Gastrocnemius medialis (tissue), 4 donors: ENCODE data around the gene DVL1. TPM values are rescaled to one million over a fixed set of nuclear protein-coding genes. Genes with fewer than 3 reads are reported as not detected.

Source experiments
- ATAC-seq, 2 donors: fragments of 150-250 bp; one replicate each; pipeline ENCODE4 v1.9.1; 2016
- DNase-seq, 2 donors: peaks; one replicate each; pipeline ENCODE4 v3.0.0-alpha.2; 2019
- H3K27ac ChIP-seq, 4 donors: fragments of 200-600 bp; sonication (generic); 1 replicate in 1 of 4; 2 replicates in 3 of 4; pipeline ENCODE4 v1.5.1; 2016 to 2018; ENCODE audit warnings: mild to moderate bottlenecking in 2 of 4, moderate library complexity in 1 of 4
- H3K27me3 ChIP-seq, 3 donors: fragments of 200-600 bp; sonication (generic) in 2 of 3; 1 replicate in 1 of 3; 2 replicates in 2 of 3; pipeline versions ENCODE4 v1.5.1 to v1.6.0; 2016 to 2019; ENCODE audit warnings: mild to moderate bottlenecking in 1 of 3, moderate library complexity in 1 of 3
- H3K36me3 ChIP-seq, 2 donors: fragments of 200-600 bp; sonication (generic) in 1 of 2; one replicate each; pipeline ENCODE4 v1.5.1; 2017 to 2018
- H3K4me1 ChIP-seq, 2 donors: fragments of 200-600 bp; sonication (generic) in 1 of 2; one replicate each; pipeline ENCODE4 v1.5.1; 2016 to 2017; ENCODE audit warnings: mild to moderate bottlenecking in 2 of 2
- H3K4me3 ChIP-seq, 4 donors: fragments of 200-600 bp; sonication (generic) in 3 of 4; 1 replicate in 1 of 4; 2 replicates in 3 of 4; pipeline ENCODE4 v1.5.1; 2016 to 2019; ENCODE audit warnings: mild to moderate bottlenecking in 2 of 4
- H3K9me3 ChIP-seq, 3 donors: fragments of 200-600 bp; sonication (generic) in 2 of 3; 1 replicate in 1 of 3; 2 replicates in 2 of 3; pipeline ENCODE4 v1.5.1; 2016 to 2019
- POLR2A ChIP-seq, 2 donors: fragments of 450-650 bp; IDR thresholded peaks; one replicate each; pipeline ENCODE4 v1.6.1; 2017; ENCODE audit warnings: antibody characterized with exemption in 2 of 2, mild to moderate bottlenecking in 2 of 2, moderate library complexity in 2 of 2
- in situ Hi-C, 4 donors: fragments of 200-750 bp; cut with MboI; loops; one replicate each; pipeline versions ENCODE4 v1.15.0 to v1.8.0; 2017; ENCODE audit warnings: low sequenced_read_pairs in 4 of 4
- intact Hi-C: fragments of 100-400 bp; cut with DNase I; formaldehyde crosslinking; loops from one replicate; pipeline ENCODE4 v1.15.1; 2023; ENCODE audit warnings: low total_unique reads
- total RNA-seq, 4 donors: library from RNA; depleted of rRNA; stranded (reverse); fragments of >200 nt; gene quantifications; one replicate each; pipeline versions ENCODE4 v1.1.0 to v1.2.3, GENCODE V29; 2016
- TF ChIP-seq, protein P1 (sequence below), 5 experiments: fragments of 450-650 bp in 3 of 5; fragments of 200-600 bp in 2 of 5; sonication (generic) in 2 of 5; IDR thresholded peaks in 4 of 5; conservative IDR thresholded peaks in 1 of 5; 1 replicate in 4 of 5; 2 replicates in 1 of 5; pipeline ENCODE4 v1.5.1; 2016 to 2019; ENCODE audit warnings: antibody characterized with exemption in 5 of 5, mild to moderate bottlenecking in 3 of 5, moderate library complexity in 3 of 5

DVL1 gene
- total RNA-seq, 4 donors from 2014 or later, result 196 to 311 (median 258) TPM

DNA sequence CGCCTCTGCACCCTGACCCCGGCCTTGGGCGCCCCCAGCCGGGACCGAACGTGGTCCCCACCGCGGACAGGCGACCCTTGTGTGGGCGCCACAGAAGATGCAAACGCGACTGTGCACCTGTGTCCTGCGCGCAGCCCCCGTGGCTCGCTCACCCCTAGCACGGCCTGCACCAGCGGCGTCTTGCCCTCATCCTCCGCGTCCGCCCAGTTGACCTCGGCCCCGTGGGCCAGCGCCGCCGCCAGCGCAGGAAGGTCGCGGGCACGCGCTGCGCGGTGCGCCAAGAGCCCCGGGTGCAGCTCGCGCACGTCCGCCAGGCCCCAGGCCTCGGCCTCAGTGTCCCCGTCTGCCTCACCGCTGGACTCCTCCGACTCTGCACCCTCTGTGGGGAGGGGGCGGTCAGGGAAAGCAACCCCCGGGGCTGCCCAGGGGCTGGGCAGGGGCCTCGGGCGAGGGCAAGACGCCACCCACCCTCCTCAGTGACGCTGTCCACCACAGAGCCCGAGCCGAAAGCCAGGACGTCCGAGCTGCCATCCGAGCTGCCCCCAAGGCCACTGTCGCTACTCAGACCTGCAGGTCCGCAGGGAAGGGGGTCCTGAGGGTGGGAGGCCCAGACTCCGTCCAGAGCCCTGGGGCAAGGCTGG lies 54.8 kb downstream of the DVL1 start:
- no peak for TF ChIP-seq POLR2A (IDR thresholded peaks at IDR 0.05)
- TF ChIP-seq, protein P1, sequence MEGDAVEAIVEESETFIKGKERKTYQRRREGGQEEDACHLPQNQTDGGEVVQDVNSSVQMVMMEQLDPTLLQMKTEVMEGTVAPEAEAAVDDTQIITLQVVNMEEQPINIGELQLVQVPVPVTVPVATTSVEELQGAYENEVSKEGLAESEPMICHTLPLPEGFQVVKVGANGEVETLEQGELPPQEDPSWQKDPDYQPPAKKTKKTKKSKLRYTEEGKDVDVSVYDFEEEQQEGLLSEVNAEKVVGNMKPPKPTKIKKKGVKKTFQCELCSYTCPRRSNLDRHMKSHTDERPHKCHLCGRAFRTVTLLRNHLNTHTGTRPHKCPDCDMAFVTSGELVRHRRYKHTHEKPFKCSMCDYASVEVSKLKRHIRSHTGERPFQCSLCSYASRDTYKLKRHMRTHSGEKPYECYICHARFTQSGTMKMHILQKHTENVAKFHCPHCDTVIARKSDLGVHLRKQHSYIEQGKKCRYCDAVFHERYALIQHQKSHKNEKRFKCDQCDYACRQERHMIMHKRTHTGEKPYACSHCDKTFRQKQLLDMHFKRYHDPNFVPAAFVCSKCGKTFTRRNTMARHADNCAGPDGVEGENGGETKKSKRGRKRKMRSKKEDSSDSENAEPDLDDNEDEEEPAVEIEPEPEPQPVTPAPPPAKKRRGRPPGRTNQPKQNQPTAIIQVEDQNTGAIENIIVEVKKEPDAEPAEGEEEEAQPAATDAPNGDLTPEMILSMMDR (IDR thresholded peaks at IDR 0.05 in 4 of 5, conservative IDR thresholded peaks at IDR 0.05 in 1 of 5), result no peak
- Histone ChIP-seq H3K36me3 (peaks cover 0 to 8% of the 10 kb centered on the region in 2 donors), H3K4me3 (no peak overlapping the region), H3K4me1 (no peaks in the 10 kb centered on the region), H3K9me3 (no peaks in the 10 kb centered on the region), H3K27me3 (no peaks in the 10 kb centered on the region), H3K27ac (no peak overlapping the region)
- intact Hi-C loops (loop anchor here (5.0 kb wide), 1 partner anchor 262 kb away; no protein-coding TSS in a partner anchor), in situ Hi-C loops (no loop called here)
- DNase-seq, result no peak
- ATAC-seq, result no peak

DNA sequence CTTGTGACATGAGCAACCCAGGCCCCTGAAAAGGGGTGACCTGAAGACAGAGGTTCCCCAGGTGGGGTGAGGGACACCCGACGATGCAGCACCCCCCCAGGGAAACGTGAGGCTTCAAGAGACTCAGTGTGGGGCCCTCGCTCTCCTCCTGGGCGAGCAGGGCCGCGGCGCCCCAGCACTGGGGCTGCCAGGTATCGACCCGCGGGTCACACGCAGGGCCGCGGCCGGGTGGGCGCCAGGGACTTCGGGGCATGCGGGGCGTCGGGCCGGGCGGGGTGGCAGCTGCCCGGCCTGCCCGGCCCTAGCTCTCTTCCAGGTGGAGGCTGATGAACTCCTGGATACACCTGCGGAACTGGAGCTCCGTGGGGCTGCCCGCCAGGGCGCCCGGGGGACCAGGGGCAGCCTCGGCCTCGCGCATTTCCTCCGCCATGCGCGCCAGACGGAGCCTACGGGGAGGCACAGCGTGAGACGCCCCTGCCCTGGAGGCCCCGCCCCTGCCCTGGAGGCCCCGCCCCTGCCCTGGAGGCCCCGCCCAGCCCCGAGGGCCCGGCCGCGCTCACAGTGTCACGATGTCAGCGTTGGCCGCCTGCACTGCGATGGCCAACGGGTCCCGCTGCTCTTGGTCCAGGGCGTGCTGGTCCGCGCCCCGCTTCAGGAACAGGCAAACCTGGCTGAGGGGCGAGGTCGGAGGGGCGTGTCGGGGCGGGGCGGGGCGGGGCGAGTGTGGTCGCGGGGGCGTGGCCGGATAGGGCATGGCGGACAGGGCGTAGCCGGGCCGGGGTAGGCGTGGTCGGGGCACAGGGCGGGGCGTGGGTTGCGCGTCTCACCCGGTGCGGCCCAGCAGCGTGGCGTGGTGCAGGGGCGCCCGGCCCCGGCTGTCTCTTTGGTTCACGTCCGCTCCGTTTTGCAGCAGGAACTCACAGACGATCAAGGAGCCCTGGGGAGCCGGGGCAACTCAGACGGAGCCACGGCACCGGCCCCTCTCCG lies 55.7 kb downstream of the DVL1 start:
- H3K4me3 ChIP-seq, result no peak overlapping the region
- TF ChIP-seq POLR2A (IDR thresholded peaks at IDR 0.05), result no peak
- TF ChIP-seq, protein P1 (IDR thresholded peaks at IDR 0.05 in 4 of 5, conservative IDR thresholded peaks at IDR 0.05 in 1 of 5), result no peak
- intact Hi-C loops, result loop anchor here (5.0 kb wide), 1 partner anchor 261 kb away; no protein-coding TSS in a partner anchor
- no peaks in the 10 kb centered on the region for H3K9me3 ChIP-seq
- DNase-seq (no peak), ATAC-seq (no peak)
- H3K36me3 ChIP-seq, result peaks cover 0 to 8% of the 10 kb centered on the region in 2 donors
- no peak overlapping the region for H3K27ac ChIP-seq
- in situ Hi-C loops, result no loop called here
- no peaks in the 10 kb centered on the region for H3K4me1 ChIP-seq
- no peaks in the 10 kb centered on the region for H3K27me3 ChIP-seq

DNA sequence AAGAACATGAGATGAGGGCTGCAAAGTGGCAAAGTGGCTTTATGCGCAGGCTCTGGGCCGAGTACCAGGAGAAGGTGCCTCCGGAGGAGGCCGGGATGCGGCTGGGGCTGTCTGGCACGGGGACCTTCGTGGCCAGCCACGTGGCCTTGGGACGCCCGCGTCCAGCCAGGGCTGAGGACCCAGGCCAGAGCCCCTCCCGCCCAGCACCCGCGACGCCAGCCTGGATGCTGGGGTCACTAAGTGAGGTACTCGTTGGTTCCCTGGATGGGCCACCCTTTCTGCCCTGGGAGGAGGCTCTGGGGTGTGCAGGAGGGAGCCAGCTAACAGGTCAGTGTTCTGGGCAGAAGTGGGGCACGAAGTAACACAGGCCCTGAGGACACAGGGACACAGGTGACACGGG lies 56.4 kb downstream of the DVL1 start:
- Histone ChIP-seq H3K4me1 (no peaks in the 10 kb centered on the region), H3K27me3 (peaks cover 0 to under 1% (median 0%) of the 10 kb centered on the region in 3 donors), H3K36me3 (peaks cover 0 to 8% of the 10 kb centered on the region in 2 donors), H3K27ac (no peak overlapping the region), H3K9me3 (no peaks in the 10 kb centered on the region), H3K4me3 (no peak overlapping the region)
- in situ Hi-C loops, result no loop called here
- ATAC-seq (no peak), DNase-seq (no peak)
- TF ChIP-seq POLR2A (IDR thresholded peaks at IDR 0.05), result no peak
- TF ChIP-seq, protein P1 (IDR thresholded peaks at IDR 0.05 in 4 of 5, conservative IDR thresholded peaks at IDR 0.05 in 1 of 5), result no peak
- intact Hi-C loops, result loop anchor here (5.0 kb wide), 1 partner anchor 261 kb away; no protein-coding TSS in a partner anchor

DNA sequence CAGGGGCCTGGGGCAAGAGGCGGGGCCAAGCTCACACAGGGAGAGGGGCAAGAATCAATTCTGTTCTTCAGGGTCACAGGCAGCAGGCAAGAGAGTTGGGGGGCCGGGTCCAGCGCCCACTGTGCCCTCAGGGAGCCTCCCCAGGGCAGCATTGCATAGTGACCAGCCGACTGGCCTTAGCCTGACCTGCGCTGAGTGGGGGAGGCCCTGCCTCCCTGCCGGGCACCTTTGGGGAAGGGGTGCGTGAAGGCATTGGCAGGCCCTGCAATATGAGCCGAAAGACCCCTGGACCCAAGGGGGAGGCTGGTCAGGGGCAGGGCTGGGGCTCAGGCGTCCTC lies 56.8 kb downstream of the DVL1 start:
- Histone ChIP-seq H3K27me3 (peaks cover 0 to 5% (median 2%) of the 10 kb centered on the region in 3 donors), H3K36me3 (peaks cover 0 to 8% of the 10 kb centered on the region in 2 donors), H3K4me1 (no peaks in the 10 kb centered on the region), H3K4me3 (no peak overlapping the region), H3K9me3 (no peaks in the 10 kb centered on the region), H3K27ac (no peak overlapping the region)
- ATAC-seq (no peak), DNase-seq (no peak)
- in situ Hi-C loops, result no loop called here
- intact Hi-C loops, result loop anchor here (5.0 kb wide), 1 partner anchor 260 kb away; no protein-coding TSS in a partner anchor
- no peak for TF ChIP-seq POLR2A (IDR thresholded peaks at IDR 0.05)
- TF ChIP-seq, protein P1 (IDR thresholded peaks at IDR 0.05 in 4 of 5, conservative IDR thresholded peaks at IDR 0.05 in 1 of 5), result no peak
